ENCODE results near the gene POLR3C. TPM values are rescaled to one million over a fixed set of nuclear protein-coding genes. Genes with fewer than 3 reads are reported as not detected.

POLR3C gene
- total and polyA plus RNA-seq, 2 experiments from 2014 or later: 15.1 to 23.9 TPM

GRCh38 chr1:145806408-145806807 lies 17.6 kb upstream of the POLR3C start:
- Histone ChIP-seq H3K9me2 (ENCODE audit: insufficient read depth) (no peaks in the 10 kb centered on the region), H3F3A (replicated peaks; ENCODE audit: low read depth) (no peaks in the 10 kb centered on the region), H3K4me3 (no peak overlapping the region), H3K4me1 (ENCODE audit: insufficient read depth) (no peaks in the 10 kb centered on the region), H3K36me3 (ENCODE audit: insufficient read depth) (no peaks in the 10 kb centered on the region), H4K20me1 (replicated peaks; ENCODE audit: insufficient read depth) (0 out of 2 replicates have a peak, but pooled peaks cover 4% of the 10 kb centered on the region), H2AFZ (no peak overlapping the region), H3K27ac (ENCODE audit: low read depth) (no peak overlapping the region; the same call in 1 of the 2 replicates), H3K27me3 (ENCODE audit: insufficient read depth) (no peaks in the 10 kb centered on the region), H3K79me2 (replicated peaks; ENCODE audit: insufficient read depth) (peaks cover 62% of the 10 kb centered on the region), H3K4me2 (no peak overlapping the region)
- Mint-ChIP-seq H3K36me3 (ENCODE audit: low read depth) (no peaks in the 10 kb centered on the region; the same call in 2 of the 3 replicates), H3K9me3 (no peaks in the 10 kb centered on the region), H3K4me3 (no peak overlapping the region), H3K4me1 (peaks cover 18% of the 10 kb centered on the region), H3K27ac (no peak overlapping the region), H3K27me3 (ENCODE audit: insufficient read depth, low read depth, poor library complexity) (no peaks in the 10 kb centered on the region)
- TF ChIP-seq ZNF114 (CRISPR knock-in tag; IDR thresholded peaks at IDR 0.05) (no peak), CREB1 (CRISPR knock-in tag; IDR thresholded peaks at IDR 0.05; ENCODE audit: low read depth) (no peak), POLR2AphosphoS5 (IDR thresholded peaks at IDR 0.05; ENCODE audit: low read depth) (no peak), STAT1 (IDR thresholded peaks at IDR 0.05; ENCODE audit: unreplicated experiment) (no peak), CTCF (conservative IDR thresholded peaks at IDR 0.05; ENCODE audit: low read depth in 2 of 2) (no peak), JUNB (IDR thresholded peaks at IDR 0.05; ENCODE audit: unreplicated experiment) (no peak), ZNF462 (CRISPR knock-in tag; IDR thresholded peaks at IDR 0.05) (no peak), NANOG (IDR thresholded peaks at IDR 0.05; ENCODE audit: borderline replicate concordance) (no peak)
- TF ChIP-seq, protein P1, sequence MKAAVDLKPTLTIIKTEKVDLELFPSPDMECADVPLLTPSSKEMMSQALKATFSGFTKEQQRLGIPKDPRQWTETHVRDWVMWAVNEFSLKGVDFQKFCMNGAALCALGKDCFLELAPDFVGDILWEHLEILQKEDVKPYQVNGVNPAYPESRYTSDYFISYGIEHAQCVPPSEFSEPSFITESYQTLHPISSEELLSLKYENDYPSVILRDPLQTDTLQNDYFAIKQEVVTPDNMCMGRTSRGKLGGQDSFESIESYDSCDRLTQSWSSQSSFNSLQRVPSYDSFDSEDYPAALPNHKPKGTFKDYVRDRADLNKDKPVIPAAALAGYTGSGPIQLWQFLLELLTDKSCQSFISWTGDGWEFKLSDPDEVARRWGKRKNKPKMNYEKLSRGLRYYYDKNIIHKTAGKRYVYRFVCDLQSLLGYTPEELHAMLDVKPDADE (IDR thresholded peaks at IDR 0.05): no peak
- TF ChIP-seq, protein P2, sequence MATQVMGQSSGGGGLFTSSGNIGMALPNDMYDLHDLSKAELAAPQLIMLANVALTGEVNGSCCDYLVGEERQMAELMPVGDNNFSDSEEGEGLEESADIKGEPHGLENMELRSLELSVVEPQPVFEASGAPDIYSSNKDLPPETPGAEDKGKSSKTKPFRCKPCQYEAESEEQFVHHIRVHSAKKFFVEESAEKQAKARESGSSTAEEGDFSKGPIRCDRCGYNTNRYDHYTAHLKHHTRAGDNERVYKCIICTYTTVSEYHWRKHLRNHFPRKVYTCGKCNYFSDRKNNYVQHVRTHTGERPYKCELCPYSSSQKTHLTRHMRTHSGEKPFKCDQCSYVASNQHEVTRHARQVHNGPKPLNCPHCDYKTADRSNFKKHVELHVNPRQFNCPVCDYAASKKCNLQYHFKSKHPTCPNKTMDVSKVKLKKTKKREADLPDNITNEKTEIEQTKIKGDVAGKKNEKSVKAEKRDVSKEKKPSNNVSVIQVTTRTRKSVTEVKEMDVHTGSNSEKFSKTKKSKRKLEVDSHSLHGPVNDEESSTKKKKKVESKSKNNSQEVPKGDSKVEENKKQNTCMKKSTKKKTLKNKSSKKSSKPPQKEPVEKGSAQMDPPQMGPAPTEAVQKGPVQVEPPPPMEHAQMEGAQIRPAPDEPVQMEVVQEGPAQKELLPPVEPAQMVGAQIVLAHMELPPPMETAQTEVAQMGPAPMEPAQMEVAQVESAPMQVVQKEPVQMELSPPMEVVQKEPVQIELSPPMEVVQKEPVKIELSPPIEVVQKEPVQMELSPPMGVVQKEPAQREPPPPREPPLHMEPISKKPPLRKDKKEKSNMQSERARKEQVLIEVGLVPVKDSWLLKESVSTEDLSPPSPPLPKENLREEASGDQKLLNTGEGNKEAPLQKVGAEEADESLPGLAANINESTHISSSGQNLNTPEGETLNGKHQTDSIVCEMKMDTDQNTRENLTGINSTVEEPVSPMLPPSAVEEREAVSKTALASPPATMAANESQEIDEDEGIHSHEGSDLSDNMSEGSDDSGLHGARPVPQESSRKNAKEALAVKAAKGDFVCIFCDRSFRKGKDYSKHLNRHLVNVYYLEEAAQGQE (IDR thresholded peaks at IDR 0.05; ENCODE audit: unreplicated experiment): no peak
- peak; percentile 45 for DNase-seq (ENCODE audit: low spot score)
- peak; percentile 57; the same call in 2 of the 3 replicates for ATAC-seq

All from GM23338 (cell line).